PFSK-1 (cell line): Measurements from ENCODE around the gene MINDY1.

ENCODE experiments used
- FOXP2 ChIP-seq: optimal IDR thresholded peaks from 2 replicates; pipeline ENCODE3; 2011; ENCODE audit warnings: borderline replicate concordance, control low read depth, inconsistent platforms; ENCODE audit not compliant: insufficient read depth; ENCODE audit errors: extremely low read length, extremely low read depth
- POLR2AphosphoS5 ChIP-seq: IDR thresholded peaks from 2 replicates; pipeline ENCODE4 v1.6.1; 2012; ENCODE audit warnings: low read depth, mild to moderate bottlenecking, control low read depth, low read length, moderate library complexity
- SIN3A ChIP-seq: IDR thresholded peaks from 2 replicates; pipeline ENCODE4 v1.6.1; 2012; ENCODE audit warnings: mild to moderate bottlenecking, low read length, moderate library complexity, borderline replicate concordance; ENCODE audit not compliant: insufficient read depth
- TAF1 ChIP-seq: IDR thresholded peaks from 2 replicates; pipeline ENCODE4 v1.6.1; 2012; ENCODE audit warnings: low read length, control low read depth, borderline replicate concordance; ENCODE audit not compliant: insufficient read depth
- TF ChIP-seq, protein P1 (sequence below), 2 experiments: IDR thresholded peaks; 2 replicates each; pipeline versions ENCODE4 v1.6.1 to v1.8.0; 2011 to 2012; ENCODE audit warnings: low read depth in 2 of 2, low read length in 2 of 2, control low read depth in 1 of 2, inconsistent platforms in 1 of 2, mild to moderate bottlenecking in 1 of 2, moderate library complexity in 1 of 2; ENCODE audit not compliant: insufficient read depth in 1 of 2

Gene MINDY1

DNA sequence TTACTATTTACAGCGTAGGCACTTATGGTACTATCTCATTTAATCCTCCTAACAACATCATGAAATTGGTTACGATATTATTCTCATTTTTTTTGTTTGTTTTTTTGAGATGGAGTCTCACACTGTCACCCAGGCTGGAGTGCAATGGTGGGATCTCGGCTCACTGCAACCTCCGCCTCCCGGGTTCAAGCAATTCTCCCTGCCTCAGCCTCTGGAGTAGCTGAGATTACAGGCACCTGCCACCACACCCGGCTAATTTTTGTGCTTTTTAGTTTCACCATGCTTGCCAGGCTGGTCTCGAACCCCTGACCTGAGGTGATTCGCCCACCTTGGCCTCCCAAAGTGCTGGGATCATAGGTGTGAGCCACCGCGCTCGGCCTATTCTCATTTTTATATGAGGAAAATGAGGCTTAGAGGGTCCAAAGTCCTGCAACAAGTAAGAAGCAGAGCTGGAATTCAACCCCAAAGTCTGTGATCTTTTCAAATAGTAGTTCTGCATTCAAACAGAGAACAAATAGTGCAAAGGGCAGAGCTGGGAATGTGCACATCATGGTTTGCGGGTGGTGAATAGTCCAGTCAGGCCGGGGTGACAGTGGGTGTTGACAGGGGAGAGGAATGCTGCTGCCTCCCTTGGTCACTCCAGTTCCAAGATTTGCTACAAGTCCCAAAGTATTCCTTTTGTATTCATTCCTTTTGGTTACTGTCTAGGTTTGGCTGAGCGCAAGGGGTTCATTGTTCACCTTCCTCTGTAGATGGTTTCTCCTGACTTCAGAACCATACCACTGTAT, 6.2 kb upstream of the MINDY1 start:
- TF ChIP-seq SIN3A (no peak), FOXP2 (no peak), POLR2AphosphoS5 (no peak)
- TF ChIP-seq, protein P1, sequence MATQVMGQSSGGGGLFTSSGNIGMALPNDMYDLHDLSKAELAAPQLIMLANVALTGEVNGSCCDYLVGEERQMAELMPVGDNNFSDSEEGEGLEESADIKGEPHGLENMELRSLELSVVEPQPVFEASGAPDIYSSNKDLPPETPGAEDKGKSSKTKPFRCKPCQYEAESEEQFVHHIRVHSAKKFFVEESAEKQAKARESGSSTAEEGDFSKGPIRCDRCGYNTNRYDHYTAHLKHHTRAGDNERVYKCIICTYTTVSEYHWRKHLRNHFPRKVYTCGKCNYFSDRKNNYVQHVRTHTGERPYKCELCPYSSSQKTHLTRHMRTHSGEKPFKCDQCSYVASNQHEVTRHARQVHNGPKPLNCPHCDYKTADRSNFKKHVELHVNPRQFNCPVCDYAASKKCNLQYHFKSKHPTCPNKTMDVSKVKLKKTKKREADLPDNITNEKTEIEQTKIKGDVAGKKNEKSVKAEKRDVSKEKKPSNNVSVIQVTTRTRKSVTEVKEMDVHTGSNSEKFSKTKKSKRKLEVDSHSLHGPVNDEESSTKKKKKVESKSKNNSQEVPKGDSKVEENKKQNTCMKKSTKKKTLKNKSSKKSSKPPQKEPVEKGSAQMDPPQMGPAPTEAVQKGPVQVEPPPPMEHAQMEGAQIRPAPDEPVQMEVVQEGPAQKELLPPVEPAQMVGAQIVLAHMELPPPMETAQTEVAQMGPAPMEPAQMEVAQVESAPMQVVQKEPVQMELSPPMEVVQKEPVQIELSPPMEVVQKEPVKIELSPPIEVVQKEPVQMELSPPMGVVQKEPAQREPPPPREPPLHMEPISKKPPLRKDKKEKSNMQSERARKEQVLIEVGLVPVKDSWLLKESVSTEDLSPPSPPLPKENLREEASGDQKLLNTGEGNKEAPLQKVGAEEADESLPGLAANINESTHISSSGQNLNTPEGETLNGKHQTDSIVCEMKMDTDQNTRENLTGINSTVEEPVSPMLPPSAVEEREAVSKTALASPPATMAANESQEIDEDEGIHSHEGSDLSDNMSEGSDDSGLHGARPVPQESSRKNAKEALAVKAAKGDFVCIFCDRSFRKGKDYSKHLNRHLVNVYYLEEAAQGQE (IDR thresholded peaks at IDR 0.05; ENCODE audit: insufficient read depth in 1 of 2, low read depth in 2 of 2, low read length in 2 of 2): no peak

DNA sequence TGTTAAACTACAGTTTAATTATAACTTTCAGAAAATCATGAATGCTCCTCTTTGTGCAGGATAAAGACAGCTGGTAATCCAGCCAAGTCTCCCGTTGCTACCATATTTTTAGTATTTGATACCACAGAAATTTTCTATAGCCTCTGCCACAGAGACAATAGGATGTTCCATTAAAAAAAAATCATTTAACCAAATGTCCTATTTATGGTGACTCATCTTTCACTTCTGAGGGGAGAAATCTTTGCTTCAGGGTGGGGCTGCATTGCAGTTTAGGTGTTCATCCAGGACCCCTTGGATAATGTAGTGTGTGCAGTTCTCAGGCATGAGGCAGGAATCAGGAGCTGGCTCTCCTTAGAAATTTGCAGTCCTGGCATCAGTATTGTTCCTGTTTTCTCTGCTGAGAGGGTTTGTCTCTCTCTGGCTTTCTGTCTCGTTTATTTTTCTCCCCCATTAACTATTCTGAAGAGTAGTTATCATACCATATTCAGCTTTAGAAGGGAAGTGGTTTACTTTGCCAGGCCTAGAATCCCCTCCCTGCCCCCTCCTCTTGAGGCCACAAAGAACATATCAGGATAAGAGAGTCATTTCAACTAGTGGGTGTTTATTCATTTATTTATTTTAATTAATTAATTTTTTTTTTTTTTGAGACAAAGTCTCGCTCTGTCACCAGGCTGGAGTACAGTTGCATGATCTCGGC, 4.6 kb upstream of the MINDY1 start:
- TF ChIP-seq POLR2AphosphoS5 (no peak), TAF1 (no peak), SIN3A (no peak), FOXP2 (no peak)
- TF ChIP-seq, protein P1 (IDR thresholded peaks at IDR 0.05; ENCODE audit: insufficient read depth in 1 of 2, low read depth in 2 of 2, low read length in 2 of 2): no peak

DNA sequence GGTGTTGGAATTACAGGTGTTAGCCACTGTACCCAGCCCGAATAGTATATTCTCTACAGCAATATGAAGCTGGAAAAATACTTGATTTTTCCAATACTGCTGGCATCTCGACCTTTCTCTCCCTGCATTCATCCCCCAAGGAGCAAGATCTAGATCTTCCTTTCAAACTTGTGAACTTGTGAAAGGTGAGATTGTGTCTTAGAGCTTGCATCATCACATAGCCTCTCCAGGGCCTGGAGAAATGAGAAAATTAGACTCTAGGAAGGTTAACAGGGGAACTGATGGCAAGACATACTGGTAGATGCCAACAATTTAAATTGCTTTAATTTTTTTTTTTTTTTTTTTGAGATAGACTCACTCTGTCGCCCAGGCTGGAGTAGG, 3.6 kb upstream of the MINDY1 start:
- TF ChIP-seq, protein P1 (IDR thresholded peaks at IDR 0.05; ENCODE audit: insufficient read depth in 1 of 2, low read depth in 2 of 2, low read length in 2 of 2): no peak
- TF ChIP-seq TAF1 (no peak), SIN3A (no peak), FOXP2 (no peak), POLR2AphosphoS5 (no peak)

DNA sequence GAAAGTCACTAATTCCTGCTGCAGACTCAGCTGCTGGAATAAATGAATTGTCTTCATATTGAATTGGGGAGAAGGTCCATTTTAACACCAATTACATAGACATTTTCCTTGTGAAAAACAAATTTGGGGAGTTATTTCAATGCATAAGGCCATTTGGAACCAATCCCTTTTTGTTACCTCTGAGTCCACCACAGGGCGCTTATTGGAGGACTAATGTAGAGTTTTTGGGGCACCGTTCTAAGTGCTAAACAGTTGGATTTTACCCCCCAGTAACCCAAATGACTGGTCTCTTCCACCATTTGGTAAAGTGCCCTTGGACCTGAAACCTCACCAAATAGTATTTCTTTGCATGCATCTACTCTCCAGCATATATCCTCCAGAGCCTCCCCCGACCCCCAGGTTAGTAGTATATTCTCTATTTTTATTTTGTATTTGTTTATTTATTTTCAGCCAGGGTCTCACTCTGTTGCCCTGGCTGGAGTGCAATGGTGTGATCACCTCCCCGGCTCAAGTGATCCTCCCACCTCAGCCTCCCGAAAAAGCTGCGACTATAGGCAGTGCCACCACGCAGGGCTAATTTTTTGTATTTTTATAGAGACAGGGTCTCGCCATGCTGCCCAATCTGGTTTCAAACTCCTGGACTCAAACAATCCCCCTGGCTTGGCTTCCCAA, 3.1 kb upstream of the MINDY1 start:
- TF ChIP-seq POLR2AphosphoS5 (no peak), SIN3A (no peak), FOXP2 (no peak), TAF1 (no peak)
- TF ChIP-seq, protein P1 (IDR thresholded peaks at IDR 0.05; ENCODE audit: insufficient read depth in 1 of 2, low read depth in 2 of 2, low read length in 2 of 2): no peak
